Lung (tissue), 12 donors: ENCODE data around the gene TMEM174. TPM values are rescaled to one million over a fixed set of nuclear protein-coding genes. Genes with fewer than 3 reads are reported as not detected.

ENCODE experiments used
- ATAC-seq: fragments of 200-7000 bp; cut with Tn5 transposase; one replicate; pipeline ENCODE4 v1.9.1; 2020; ENCODE audit warnings: moderate number of reproducible peaks; ENCODE audit not compliant: insufficient read depth, low FRiP score
- DNase-seq, 3 donors: peaks; one replicate each; pipeline ENCODE4 v3.0.0-alpha.2; 2013 to 2017
- H3K27ac ChIP-seq, 2 donors: one replicate each; pipeline ENCODE4 v1.5.1; 2013; ENCODE audit warnings: mild to moderate bottlenecking in 2 of 2, moderate library complexity in 2 of 2, control low read depth in 1 of 2, inconsistent platforms in 1 of 2, low read depth in 1 of 2, low read length in 1 of 2
- H3K27me3 ChIP-seq, 3 donors: one replicate each; pipeline ENCODE4 v1.5.1; 2013; ENCODE audit warnings: low read length in 2 of 3; ENCODE audit not compliant: control insufficient read depth in 3 of 3, insufficient read depth in 3 of 3
- H3K36me3 ChIP-seq, 4 donors: one replicate each; pipeline ENCODE4 v1.5.1; 2013; ENCODE audit warnings: low read length in 4 of 4, mild to moderate bottlenecking in 1 of 4, moderate library complexity in 1 of 4; ENCODE audit not compliant: control insufficient read depth in 4 of 4, insufficient read depth in 4 of 4
- H3K4me1 ChIP-seq, 5 donors: one replicate each; pipeline ENCODE4 v1.5.1; 2013; ENCODE audit warnings: low read length in 5 of 5, mild to moderate bottlenecking in 2 of 5, moderate library complexity in 1 of 5; ENCODE audit not compliant: control insufficient read depth in 5 of 5, insufficient read depth in 5 of 5
- H3K4me3 ChIP-seq: one replicate; pipeline ENCODE4 v1.5.1; 2013; ENCODE audit warnings: mild to moderate bottlenecking, control low read depth, moderate library complexity
- H3K9ac ChIP-seq, 2 donors: one replicate each; pipeline ENCODE4 v1.5.1; 2013; ENCODE audit warnings: low read length in 2 of 2, control low read depth in 1 of 2; ENCODE audit not compliant: insufficient read depth in 1 of 2
- H3K9me3 ChIP-seq, 4 donors: one replicate each; pipeline ENCODE4 v1.5.1; 2013; ENCODE audit warnings: low read length in 3 of 4, mild to moderate bottlenecking in 1 of 4, moderate library complexity in 1 of 4; ENCODE audit not compliant: control insufficient read depth in 4 of 4, insufficient read depth in 3 of 4
- CTCF ChIP-seq: IDR thresholded peaks from 2 replicates; pipeline ENCODE4 v1.5.1; 2012; ENCODE audit warnings: mild to moderate bottlenecking; ENCODE audit errors: control extremely low read depth, extremely low read depth
- WGBS, 2 donors: extraction: QIAGEN DNeasy Blood & Tissue Kit; methylation state at CpG; one replicate each; pipeline ENCODE4 v1.1.7; 2013; 5-methylcytosine and 5-hydroxymethylcytosine counted together
- polyA plus RNA-seq, 2 donors: library from polyadenylated mRNA; stranded (reverse); fragments of 200-250 nt; gene quantifications; one replicate each; pipeline ENCODE4 v1.2.1, GENCODE V29; 2013
- total RNA-seq, 2 donors: library from RNA; depleted of rRNA in 1 of 2; stranded (reverse); fragments of >200 nt in 1 of 2; gene quantifications; one replicate each; pipeline ENCODE4 v1.2.1, GENCODE V29; 2014 to 2021
- donor health status: control.
- donor health status: control.
- donor health status: Bipolar disorder and iron deficiency.
- donor health status: healthy.
- donor health status: DM: yes; HTN: yes; CAD: no.

TMEM174 gene
- total and polyA plus RNA-seq, 4 donors: not detected

DNA sequence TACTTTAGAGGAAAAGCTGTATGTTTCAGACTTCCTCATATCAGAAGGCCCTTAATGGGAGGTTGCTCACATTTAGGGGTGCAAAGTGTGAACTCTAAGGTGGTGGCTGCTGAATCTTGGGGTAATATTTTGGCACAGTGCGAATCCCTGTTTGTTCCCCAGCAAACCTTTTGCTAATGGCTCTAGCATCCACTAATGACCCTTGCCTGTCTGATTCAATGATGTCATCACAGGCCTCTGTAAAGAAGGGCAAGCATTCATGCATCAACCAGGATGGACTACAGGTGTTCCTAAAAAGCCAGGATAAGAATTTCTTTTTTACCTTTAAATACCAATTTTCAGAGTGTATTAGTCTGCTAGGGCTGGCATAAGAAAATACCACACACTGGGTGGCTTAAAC lies 32.2 kb upstream of the TMEM174 start:
- Histone ChIP-seq H3K4me3 (no peak overlapping the region), H3K4me1 (peaks cover 0 to 7% (median 0%) of the 10 kb centered on the region in 5 donors)

GRCh38 chr5:73142035-73142434 lies 31.0 kb upstream of the TMEM174 start:
- TF ChIP-seq CTCF: no peak
- H3K27me3 ChIP-seq: no peaks in the 10 kb centered on the region
- peaks cover 0 to 2% (median 0%) of the 10 kb centered on the region in 4 donors for H3K9me3 ChIP-seq
- 80 to 82% methylated on average over 8 of the region's 8 CpGs for WGBS, 2 donors
- DNase-seq: no peak
- no peak overlapping the region for H3K9ac ChIP-seq
- no peak overlapping the region for H3K27ac ChIP-seq
- H3K4me3 ChIP-seq: no peak overlapping the region
- H3K36me3 ChIP-seq: no peaks in the 10 kb centered on the region
- ATAC-seq: no peak
- H3K4me1 ChIP-seq: no peaks in the 10 kb centered on the region

More for the DNA sequence above, 32.2 kb upstream of the TMEM174 start:
- Histone ChIP-seq H3K36me3 (no peaks in the 10 kb centered on the region), H3K27me3 (peaks cover 0 to 2% (median 0%) of the 10 kb centered on the region in 3 donors), H3K9me3 (peaks cover 0 to 2% (median 0%) of the 10 kb centered on the region in 4 donors), H3K9ac (no peak overlapping the region), H3K27ac (no peak overlapping the region)
- WGBS, 2 donors: 98 to 100% methylated on average over 1 of the region's 1 CpG
- ATAC-seq (no peak), DNase-seq (no peak)
- no peak for TF ChIP-seq CTCF

- H3K9me3 ChIP-seq: peaks cover 0 to 2% (median 0%) of the 10 kb centered on the region in 4 donors
- H3K27ac ChIP-seq: no peak overlapping the region
- no peaks in the 10 kb centered on the region for H3K36me3 ChIP-seq
- peak in 2 of 3 donors; percentile 2 to 11 for DNase-seq
- TF ChIP-seq CTCF: no peak
- H3K27me3 ChIP-seq: no peaks in the 10 kb centered on the region
- H3K4me3 ChIP-seq: no peak overlapping the region
- H3K9ac ChIP-seq: no peak overlapping the region
- ATAC-seq: no peak
- 84 to 88% methylated on average over 6 of the region's 6 CpGs for WGBS, 2 donors
- no peaks in the 10 kb centered on the region for H3K4me1 ChIP-seq
Observed at GRCh38 chr5:73143716-73144115, 29.3 kb upstream of the TMEM174 start.

DNA sequence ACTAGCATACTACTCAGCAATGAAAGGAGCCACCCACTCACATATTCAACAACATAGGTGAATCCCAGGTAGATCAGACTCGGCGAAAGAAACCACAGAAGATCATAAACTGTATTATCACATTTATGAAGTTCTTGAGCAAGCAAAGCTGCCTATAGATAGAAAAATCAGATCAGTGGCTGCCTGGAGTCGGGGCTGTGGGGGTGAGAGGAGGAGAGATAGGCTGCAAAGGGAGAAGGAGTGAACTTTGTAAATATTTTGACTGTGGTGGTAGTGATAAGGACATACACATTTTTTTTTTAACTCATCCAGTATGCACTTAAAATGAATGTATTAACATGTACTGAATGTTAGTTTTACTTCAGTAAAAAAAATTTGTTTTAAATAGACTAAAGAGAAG lies 23.5 kb upstream of the TMEM174 start:
- DNase-seq (no peak), ATAC-seq (no peak)
- H3K36me3 ChIP-seq: no peaks in the 10 kb centered on the region
- H3K9me3 ChIP-seq: peaks cover 0 to 2% (median 0%) of the 10 kb centered on the region in 4 donors
- 54 to 91% methylated on average over 3 of the region's 3 CpGs for WGBS, 2 donors
- no peak overlapping the region for H3K27ac ChIP-seq
- no peak overlapping the region for H3K4me3 ChIP-seq
- H3K4me1 ChIP-seq: no peaks in the 10 kb centered on the region
- no peaks in the 10 kb centered on the region for H3K27me3 ChIP-seq
- TF ChIP-seq CTCF: no peak
- H3K9ac ChIP-seq: no peak overlapping the region
